Smooth muscle cell (in vitro differentiated cells): ENCODE measurements around the gene CMAS. TPM values are rescaled to one million over a fixed set of nuclear protein-coding genes. Genes with fewer than 3 reads are reported as not detected.

Experiments used
- DNase-seq: peaks from one replicate; lab custom pipeline; 2025; ENCODE audit not compliant: unreplicated experiment; lab: John Stamatoyannopoulos, UW
- H2AFZ ChIP-seq: fragments of 200-600 bp; sonication (generic); 2 replicates; pipeline ENCODE4 v1.6.0; 2016; ENCODE audit warnings: antibody characterized with exemption, low read depth, mild to moderate bottlenecking
- H3F3A ChIP-seq: fragments of 200-600 bp; sonication (generic); 2 replicates; pipeline ENCODE4 v1.6.0; 2017; ENCODE audit warnings: antibody characterized with exemption, low read depth
- H3K27ac ChIP-seq: fragments of 200-600 bp; sonication (generic); 2 replicates; pipeline ENCODE4 v1.5.1; 2016; ENCODE audit warnings: low read depth, mild to moderate bottlenecking
- H3K27me3 ChIP-seq: fragments of 200-600 bp; sonication (generic); 2 replicates; pipeline ENCODE4 v1.6.1; 2016; ENCODE audit warnings: low read depth, mild to moderate bottlenecking
- H3K36me3 ChIP-seq: fragments of 200-600 bp; sonication (generic); 2 replicates; pipeline ENCODE4 v1.5.1; 2016; ENCODE audit warnings: low read depth
- H3K4me1 ChIP-seq: fragments of 200-600 bp; sonication (generic); 2 replicates; pipeline ENCODE4 v1.5.1; 2016; ENCODE audit warnings: low read depth
- H3K4me2 ChIP-seq: fragments of 200-600 bp; sonication (generic); 2 replicates; pipeline ENCODE4 v1.6.0; 2016; ENCODE audit warnings: mild to moderate bottlenecking
- H3K4me3 ChIP-seq: fragments of 200-600 bp; sonication (generic); 2 replicates; pipeline ENCODE4 v1.5.1; 2016; ENCODE audit warnings: mild to moderate bottlenecking
- H3K79me2 ChIP-seq: fragments of 200-600 bp; sonication (generic); 2 replicates; pipeline ENCODE4 v1.6.0; 2016; ENCODE audit warnings: low read depth, mild to moderate bottlenecking
- H3K9ac ChIP-seq: fragments of 200-600 bp; sonication (generic); 2 replicates; pipeline ENCODE4 v1.6.0; 2016; ENCODE audit warnings: low read depth
- H3K9me3 ChIP-seq: fragments of 200-600 bp; sonication (generic); replicated peaks from 2 replicates; pipeline ENCODE4 v1.5.1; 2016; ENCODE audit warnings: low read depth
- H4K20me1 ChIP-seq: fragments of 200-600 bp; sonication (generic); 2 replicates; pipeline ENCODE4 v1.6.0; 2016; ENCODE audit warnings: low read depth
- WGBS: methylation state at CpG from one replicate; pipeline ENCODE4 v1.1.7; 2016; ENCODE audit warnings: low lambda C conversion rate; 5-methylcytosine and 5-hydroxymethylcytosine counted together
- polyA plus RNA-seq: library from polyadenylated mRNA; unstranded; fragments of >200 nt; fragmentation: Nextera tagmentation; extraction: Ambion mirVana; gene quantifications from 2 replicates; pipeline ENCODE4 v1.2.1, GENCODE V29; 2016
- total RNA-seq: library from RNA; depleted of rRNA; stranded (reverse); fragments of >200 nt; gene quantifications from 2 replicates; pipeline ENCODE4 v1.2.3, GENCODE V29; 2014
- TF ChIP-seq, protein P1 (sequence below): fragments of 200-600 bp; sonication (generic); IDR thresholded peaks from 2 replicates; pipeline ENCODE4 v1.5.1; 2017; ENCODE audit warnings: borderline replicate concordance, mild to moderate bottlenecking, antibody characterized with exemption; ENCODE audit not compliant: insufficient read depth, poor library complexity, severe bottlenecking

Gene CMAS
- total and polyA plus RNA-seq, 2 experiments from 2014 or later, result 33.8 to 48.9 TPM

- TF ChIP-seq, protein P1, sequence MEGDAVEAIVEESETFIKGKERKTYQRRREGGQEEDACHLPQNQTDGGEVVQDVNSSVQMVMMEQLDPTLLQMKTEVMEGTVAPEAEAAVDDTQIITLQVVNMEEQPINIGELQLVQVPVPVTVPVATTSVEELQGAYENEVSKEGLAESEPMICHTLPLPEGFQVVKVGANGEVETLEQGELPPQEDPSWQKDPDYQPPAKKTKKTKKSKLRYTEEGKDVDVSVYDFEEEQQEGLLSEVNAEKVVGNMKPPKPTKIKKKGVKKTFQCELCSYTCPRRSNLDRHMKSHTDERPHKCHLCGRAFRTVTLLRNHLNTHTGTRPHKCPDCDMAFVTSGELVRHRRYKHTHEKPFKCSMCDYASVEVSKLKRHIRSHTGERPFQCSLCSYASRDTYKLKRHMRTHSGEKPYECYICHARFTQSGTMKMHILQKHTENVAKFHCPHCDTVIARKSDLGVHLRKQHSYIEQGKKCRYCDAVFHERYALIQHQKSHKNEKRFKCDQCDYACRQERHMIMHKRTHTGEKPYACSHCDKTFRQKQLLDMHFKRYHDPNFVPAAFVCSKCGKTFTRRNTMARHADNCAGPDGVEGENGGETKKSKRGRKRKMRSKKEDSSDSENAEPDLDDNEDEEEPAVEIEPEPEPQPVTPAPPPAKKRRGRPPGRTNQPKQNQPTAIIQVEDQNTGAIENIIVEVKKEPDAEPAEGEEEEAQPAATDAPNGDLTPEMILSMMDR, result no peak
- H2AFZ ChIP-seq, result no peak overlapping the region
- no peaks in the 10 kb centered on the region for H3K36me3 ChIP-seq
- H3K9ac ChIP-seq, result no peak overlapping the region
- WGBS, result 74% methylated on average over 4 of the region's 4 CpGs
- no peak for DNase-seq
- no peaks in the 10 kb centered on the region for H3F3A ChIP-seq
- H4K20me1 ChIP-seq, result no peaks in the 10 kb centered on the region
- no peaks in the 10 kb centered on the region for H3K27me3 ChIP-seq
- no peak overlapping the region for H3K4me3 ChIP-seq
- H3K4me2 ChIP-seq, result no peak overlapping the region
- no peaks in the 10 kb centered on the region for H3K9me3 ChIP-seq
- no peaks in the 10 kb centered on the region for H3K79me2 ChIP-seq
- H3K27ac ChIP-seq, result no peak overlapping the region
- H3K4me1 ChIP-seq, result no peaks in the 10 kb centered on the region
Measured at GRCh38 chr12:22039361-22039760, 6.7 kb upstream of the CMAS start.

GRCh38 chr12:22042976-22043669, 2.9 kb upstream of the CMAS start:
- TF ChIP-seq, protein P1, result no peak
- Histone ChIP-seq H3K9ac (no peak overlapping the region), H3K4me3 (no peak overlapping the region), H3K4me1 (peaks cover 8% of the 10 kb centered on the region), H2AFZ (no peak overlapping the region), H3K4me2 (no peak overlapping the region), H3F3A (no peaks in the 10 kb centered on the region), H3K9me3 (no peaks in the 10 kb centered on the region), H4K20me1 (no peaks in the 10 kb centered on the region), H3K36me3 (no peaks in the 10 kb centered on the region), H3K27ac (peak overlapping the region; percentile 4), H3K79me2 (peaks cover 15% of the 10 kb centered on the region), H3K27me3 (no peaks in the 10 kb centered on the region)
- WGBS, result 76% methylated on average over 9 of the region's 9 CpGs
- no peak for DNase-seq

- Histone ChIP-seq H2AFZ (no peak overlapping the region), H3K4me1 (peaks cover 8% of the 10 kb centered on the region), H3F3A (no peaks in the 10 kb centered on the region), H3K9me3 (no peaks in the 10 kb centered on the region), H3K79me2 (peaks cover 15% of the 10 kb centered on the region), H4K20me1 (peaks cover 4% of the 10 kb centered on the region), H3K4me3 (no peak overlapping the region), H3K27ac (no peak overlapping the region), H3K27me3 (no peaks in the 10 kb centered on the region), H3K4me2 (no peak overlapping the region), H3K36me3 (no peaks in the 10 kb centered on the region), H3K9ac (no peak overlapping the region)
- no peak for DNase-seq
- TF ChIP-seq, protein P1, result no peak
- 85% methylated on average over 2 of the region's 2 CpGs for WGBS
Measured at GRCh38 chr12:22043943-22044342, 2.1 kb upstream of the CMAS start.

GRCh38 chr12:22044391-22044790, 1.6 kb upstream of the CMAS start:
- Histone ChIP-seq H3K9me3 (no peaks in the 10 kb centered on the region), H3F3A (no peaks in the 10 kb centered on the region), H2AFZ (no peak overlapping the region), H3K27me3 (no peaks in the 10 kb centered on the region), H3K9ac (no peak overlapping the region), H3K36me3 (no peaks in the 10 kb centered on the region), H3K79me2 (peaks cover 18% of the 10 kb centered on the region), H4K20me1 (peaks cover 4% of the 10 kb centered on the region), H3K4me3 (no peak overlapping the region), H3K27ac (no peak overlapping the region), H3K4me1 (peaks cover 8% of the 10 kb centered on the region), H3K4me2 (no peak overlapping the region)
- DNase-seq, result no peak
- 45% methylated on average over 2 of the region's 2 CpGs for WGBS
- TF ChIP-seq, protein P1, result no peak
